Progenitor cell of endocrine pancreas (in vitro differentiated cells): ENCODE measurements around the gene SLC35E1. TPM values are rescaled to one million over a fixed set of nuclear protein-coding genes. Genes with fewer than 3 reads are reported as not detected.
A peak's percentile ranks its signal among the peaks of the same experiment; 100 is the strongest.

Source experiments
- DNase-seq: peaks from one replicate; pipeline ENCODE4 v3.0.0; 2021; ENCODE audit warnings: low spot score; ENCODE audit not compliant: unreplicated experiment
- H3K27ac Mint-ChIP-seq: 2 replicates; pipeline ENCODE4 v1.8.0; 2021; ENCODE audit warnings: mild to moderate bottlenecking, moderate library complexity, mixed read lengths
- H3K27me3 Mint-ChIP-seq: 2 replicates; pipeline ENCODE4 v1.8.0; 2021; ENCODE audit warnings: mixed read lengths
- H3K36me3 Mint-ChIP-seq: 2 replicates; pipeline ENCODE4 v1.8.0; 2022; ENCODE audit warnings: mixed read lengths; ENCODE audit not compliant: insufficient read depth
- H3K4me1 Mint-ChIP-seq: 2 replicates; pipeline ENCODE4 v1.8.0; 2021; ENCODE audit warnings: low read depth, mixed read lengths
- H3K4me3 Mint-ChIP-seq: 2 replicates; pipeline ENCODE4 v1.8.0; 2021; ENCODE audit warnings: low read depth, mild to moderate bottlenecking, moderate library complexity, mixed read lengths
- H3K9me3 Mint-ChIP-seq: 2 replicates; pipeline ENCODE4 v1.8.0; 2021; ENCODE audit warnings: low read depth, mixed read lengths
- CTCF ChIP-seq: fragments of 200-600 bp; sonication (generic); IDR thresholded peaks from one replicate; pipeline ENCODE4 v1.5.0; 2021; ENCODE audit warnings: antibody characterized with exemption, mild to moderate bottlenecking; ENCODE audit not compliant: unreplicated experiment
- long read RNA-seq: library from polyadenylated mRNA; unstranded; transcript quantifications from one replicate; pipeline ENCODE4 v2.0.0, GENCODE V29; 2020
- total RNA-seq: library from RNA; stranded (reverse); gene quantifications from 2 replicates; pipeline ENCODE4 v1.2.1, GENCODE V29; 2021

Gene SLC35E1
- 48.5 and 49.1 TPM in 2 replicates for total RNA-seq
- long read RNA-seq, full-length matches to known transcripts = 8 of 17 reads
- long read RNA-seq, partial matches to known transcripts = 5 of 17 reads
- long read RNA-seq, other reads (novel, unspliced or antisense) = 4 of 17 reads

GRCh38 chr19:16572332-16573211, at the start of gene SLC35E1:
Gene SLC35E1, minus strand, starts transcription at chr19:16572415. Its CDS starts 51 bp downstream, at chr19:16572364.
- H3K4me1 Mint-ChIP-seq = peaks cover 15% of the 10 kb centered on the region

GRCh38 chr19:16621165-16621800, 49.1 kb upstream of the SLC35E1 start:
- DNase-seq = no peak
- Mint-ChIP-seq H3K9me3 (no peaks in the 10 kb centered on the region), H3K27ac (peak overlapping the region; percentile 12)

More at GRCh38 chr19:16572332-16573211, at the start of gene SLC35E1:
- Mint-ChIP-seq H3K9me3 (no peaks in the 10 kb centered on the region), H3K27ac (peak within 1 kb of the TSS; percentile 98), H3K4me3 (peak within 1 kb of the TSS; percentile 98), H3K36me3 (peaks cover 4% of the 10 kb centered on the region), H3K27me3 (no peaks in the 10 kb centered on the region)
- peak; percentile 89 for DNase-seq
- no peak for TF ChIP-seq CTCF

GRCh38 chr19:16620584-16620983, 48.4 kb upstream of the SLC35E1 start:
- H3K36me3 Mint-ChIP-seq = no peaks in the 10 kb centered on the region
- no peaks in the 10 kb centered on the region for H3K9me3 Mint-ChIP-seq
- H3K27me3 Mint-ChIP-seq = no peaks in the 10 kb centered on the region
- H3K4me3 Mint-ChIP-seq = no peak overlapping the region
- TF ChIP-seq CTCF = no peak
- peaks cover 11% of the 10 kb centered on the region for H3K4me1 Mint-ChIP-seq
- H3K27ac Mint-ChIP-seq = no peak overlapping the region
- no peak for DNase-seq

More at GRCh38 chr19:16621165-16621800, 49.1 kb upstream of the SLC35E1 start:
- TF ChIP-seq CTCF = no peak
- H3K36me3 Mint-ChIP-seq = no peaks in the 10 kb centered on the region
- H3K27me3 Mint-ChIP-seq = no peaks in the 10 kb centered on the region
- H3K4me3 Mint-ChIP-seq = no peak overlapping the region
- peaks cover 18% of the 10 kb centered on the region for H3K4me1 Mint-ChIP-seq

- no peaks in the 10 kb centered on the region for H3K36me3 Mint-ChIP-seq
- H3K4me1 Mint-ChIP-seq = peaks cover 7% of the 10 kb centered on the region
- DNase-seq = no peak
- no peak overlapping the region for H3K4me3 Mint-ChIP-seq
- H3K27me3 Mint-ChIP-seq = no peaks in the 10 kb centered on the region
- H3K9me3 Mint-ChIP-seq = no peaks in the 10 kb centered on the region
- TF ChIP-seq CTCF = no peak
- H3K27ac Mint-ChIP-seq = no peak overlapping the region
These were observed 47.8 kb upstream of the SLC35E1 start for GRCh38 chr19:16620018-16620417.

GRCh38 chr19:16619457-16619856, 47.2 kb upstream of the SLC35E1 start:
- Mint-ChIP-seq H3K9me3 (no peaks in the 10 kb centered on the region), H3K4me1 (peaks cover 10% of the 10 kb centered on the region), H3K36me3 (no peaks in the 10 kb centered on the region), H3K4me3 (no peak overlapping the region), H3K27me3 (no peaks in the 10 kb centered on the region), H3K27ac (no peak overlapping the region)
- TF ChIP-seq CTCF = no peak
- DNase-seq = no peak
